Muscle layer of colon (tissue), 2 donors: ENCODE results near the gene PHEX.

Experiments
- H3K27ac ChIP-seq: one replicate; pipeline ENCODE4 v1.7.0; 2013; ENCODE audit warnings: low read depth, mild to moderate bottlenecking, low read length, moderate library complexity
- H3K27me3 ChIP-seq, 2 donors: one replicate each; pipeline ENCODE4 v1.7.0; 2013; ENCODE audit warnings: low read length in 2 of 2, mild to moderate bottlenecking in 2 of 2; ENCODE audit not compliant: insufficient read depth in 2 of 2, control insufficient read depth in 1 of 2
- H3K36me3 ChIP-seq: one replicate; pipeline ENCODE4 v1.7.0; 2013; ENCODE audit warnings: mild to moderate bottlenecking, low read length; ENCODE audit not compliant: insufficient read depth
- H3K4me1 ChIP-seq: one replicate; pipeline ENCODE4 v1.7.0; 2013; ENCODE audit warnings: mild to moderate bottlenecking, low read length; ENCODE audit not compliant: insufficient read depth
- H3K4me3 ChIP-seq, 2 donors: one replicate each; pipeline ENCODE4 v1.7.0; 2013; ENCODE audit warnings: low read length in 2 of 2, low read depth in 1 of 2, mild to moderate bottlenecking in 1 of 2, moderate library complexity in 1 of 2
- H3K9ac ChIP-seq: one replicate; pipeline ENCODE4 v1.7.0; 2013; ENCODE audit warnings: low read length
- H3K9me3 ChIP-seq: one replicate; pipeline ENCODE4 v1.7.0; 2013; ENCODE audit warnings: mild to moderate bottlenecking, low read length
- donor health status: abdominal sarcoma.
- donor health status: Adenocarcinoma of cecum.

The PHEX gene

DNA sequence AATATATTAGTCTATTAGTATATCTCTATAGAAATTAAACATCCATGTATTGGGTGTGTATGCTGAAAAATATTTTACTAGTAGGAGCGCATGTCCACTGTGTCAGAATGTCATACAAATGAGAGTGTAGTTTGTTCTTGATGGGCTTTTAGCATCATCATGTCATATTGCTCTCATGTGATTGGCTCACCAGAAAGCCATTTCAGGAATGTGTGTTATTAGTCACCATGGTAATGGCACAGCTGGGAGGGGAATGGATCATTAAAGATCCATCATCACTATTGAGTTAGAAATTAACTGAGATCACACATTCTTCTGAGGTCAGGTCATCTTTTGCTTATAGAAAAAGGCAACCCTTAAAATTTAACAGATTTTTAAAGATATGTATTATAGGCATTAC, 77.3 kb downstream of the PHEX start:
- H3K9ac ChIP-seq, result no peak overlapping the region
- H3K4me1 ChIP-seq, result no peaks in the 10 kb centered on the region

DNA sequence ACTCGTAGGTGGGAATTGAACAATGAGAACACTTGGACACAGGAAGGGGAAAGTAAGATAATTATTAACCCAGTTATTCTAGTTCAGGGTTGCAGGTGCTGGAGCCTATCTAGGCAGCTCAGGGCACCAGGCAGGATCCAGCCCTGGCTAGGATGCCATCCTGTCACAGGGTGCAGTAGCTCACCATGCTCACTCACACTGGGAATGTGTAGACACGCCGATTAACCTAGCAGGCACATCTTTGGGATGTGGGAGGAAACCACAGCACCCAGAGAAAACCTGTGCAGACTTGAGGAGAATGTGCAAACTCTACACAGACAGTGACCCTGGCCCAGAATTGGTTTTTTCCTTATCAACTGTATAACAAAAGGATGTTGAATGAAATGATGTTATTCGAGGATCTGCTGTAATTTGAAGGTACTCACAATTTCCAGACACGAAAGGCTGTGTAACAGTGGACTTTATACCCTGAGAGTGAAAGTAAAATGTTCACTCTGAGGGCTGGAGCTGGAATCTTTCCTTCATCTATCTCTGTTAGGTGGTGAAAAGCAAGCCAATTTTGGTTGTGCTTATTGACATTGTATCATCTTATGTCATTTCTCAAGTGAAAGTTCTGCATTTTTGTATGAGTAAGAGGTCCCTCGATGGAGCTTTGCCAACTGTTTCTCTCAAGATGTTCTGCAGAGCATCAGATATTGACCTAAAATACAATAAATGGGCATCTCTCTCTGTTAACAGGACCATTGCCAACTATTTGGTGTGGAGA, 78.8 kb downstream of the PHEX start:
- Histone ChIP-seq H3K9ac (no peak overlapping the region), H3K9me3 (no peaks in the 10 kb centered on the region), H3K4me1 (no peaks in the 10 kb centered on the region), H3K27ac (no peak overlapping the region), H3K4me3 (no peak overlapping the region), H3K27me3 (no peaks in the 10 kb centered on the region), H3K36me3 (no peaks in the 10 kb centered on the region)

More for the DNA sequence above, 77.3 kb downstream of the PHEX start:
- H3K36me3 ChIP-seq, result no peaks in the 10 kb centered on the region
- no peak overlapping the region for H3K27ac ChIP-seq
- H3K27me3 ChIP-seq, result no peaks in the 10 kb centered on the region
- H3K4me3 ChIP-seq, result no peak overlapping the region
- H3K9me3 ChIP-seq, result no peaks in the 10 kb centered on the region

DNA sequence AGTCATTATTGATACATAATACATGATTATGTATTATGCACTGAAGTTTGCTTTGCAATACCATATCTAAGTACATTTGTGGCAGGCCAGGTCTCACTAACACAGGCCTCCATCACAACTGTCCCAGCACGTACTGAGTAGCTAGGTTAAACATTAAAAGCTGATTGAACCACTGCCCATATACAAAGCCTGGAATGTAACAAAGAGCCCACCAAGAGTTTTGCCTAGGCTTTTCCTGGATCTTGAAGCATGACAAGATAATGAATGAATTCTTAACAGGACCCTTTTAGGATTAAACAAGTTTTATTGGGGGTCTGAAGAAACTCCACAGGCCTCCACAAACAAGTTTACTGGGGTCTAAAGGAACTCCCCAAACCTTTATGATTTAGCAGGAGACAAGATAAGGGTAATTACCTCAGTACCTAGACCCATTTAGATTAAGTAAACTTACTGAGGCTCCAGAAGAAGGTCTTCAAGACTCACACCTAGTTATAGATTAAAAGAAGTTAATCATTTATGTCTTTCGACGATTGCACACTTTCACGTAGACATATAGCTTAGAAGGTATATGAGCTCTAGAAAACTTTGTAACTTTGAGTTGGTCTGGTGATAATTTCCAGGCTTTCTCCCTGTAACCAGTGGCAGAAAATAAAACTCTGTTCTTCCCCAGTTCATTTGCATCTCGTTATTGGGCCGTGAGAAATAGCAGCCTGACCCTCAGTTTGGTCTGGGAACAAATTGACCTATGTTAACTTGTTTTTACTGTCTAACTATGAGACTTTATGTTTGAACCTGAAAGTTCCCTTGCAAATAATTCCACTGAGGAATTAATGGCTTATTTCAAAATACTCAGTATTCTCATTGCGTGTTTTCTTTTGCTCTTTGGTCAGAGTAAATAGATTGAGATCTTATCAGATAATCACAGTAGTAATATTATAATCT, 84.8 kb downstream of the PHEX start:
- Histone ChIP-seq H3K27me3 (no peaks in the 10 kb centered on the region), H3K9ac (no peak overlapping the region), H3K9me3 (no peaks in the 10 kb centered on the region), H3K4me3 (no peak overlapping the region), H3K27ac (no peak overlapping the region), H3K4me1 (no peaks in the 10 kb centered on the region), H3K36me3 (no peaks in the 10 kb centered on the region)

DNA sequence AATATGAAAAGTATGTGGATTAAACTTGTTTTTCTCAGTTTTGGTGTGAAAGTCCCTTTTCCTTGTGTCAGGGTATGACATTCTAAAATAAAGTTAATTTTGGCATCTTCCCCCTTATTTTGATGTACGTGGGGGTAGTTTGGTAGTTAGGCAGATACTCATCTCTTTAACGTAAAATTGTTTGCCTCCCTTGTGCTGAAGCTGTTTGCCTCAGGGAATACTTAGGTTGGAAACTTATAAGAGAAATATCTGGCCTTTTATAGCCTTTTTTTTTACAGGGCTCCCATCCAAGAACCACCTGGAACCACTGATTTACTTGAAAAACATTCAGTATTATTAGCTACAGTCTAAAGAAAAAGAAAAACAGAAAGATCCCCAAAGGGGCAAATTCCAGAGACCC, 85.5 kb downstream of the PHEX start:
- no peak overlapping the region for H3K27ac ChIP-seq
- no peak overlapping the region for H3K9ac ChIP-seq
- no peaks in the 10 kb centered on the region for H3K27me3 ChIP-seq
- no peaks in the 10 kb centered on the region for H3K9me3 ChIP-seq
- H3K4me3 ChIP-seq, result no peak overlapping the region
- no peaks in the 10 kb centered on the region for H3K36me3 ChIP-seq
- H3K4me1 ChIP-seq, result no peaks in the 10 kb centered on the region

DNA sequence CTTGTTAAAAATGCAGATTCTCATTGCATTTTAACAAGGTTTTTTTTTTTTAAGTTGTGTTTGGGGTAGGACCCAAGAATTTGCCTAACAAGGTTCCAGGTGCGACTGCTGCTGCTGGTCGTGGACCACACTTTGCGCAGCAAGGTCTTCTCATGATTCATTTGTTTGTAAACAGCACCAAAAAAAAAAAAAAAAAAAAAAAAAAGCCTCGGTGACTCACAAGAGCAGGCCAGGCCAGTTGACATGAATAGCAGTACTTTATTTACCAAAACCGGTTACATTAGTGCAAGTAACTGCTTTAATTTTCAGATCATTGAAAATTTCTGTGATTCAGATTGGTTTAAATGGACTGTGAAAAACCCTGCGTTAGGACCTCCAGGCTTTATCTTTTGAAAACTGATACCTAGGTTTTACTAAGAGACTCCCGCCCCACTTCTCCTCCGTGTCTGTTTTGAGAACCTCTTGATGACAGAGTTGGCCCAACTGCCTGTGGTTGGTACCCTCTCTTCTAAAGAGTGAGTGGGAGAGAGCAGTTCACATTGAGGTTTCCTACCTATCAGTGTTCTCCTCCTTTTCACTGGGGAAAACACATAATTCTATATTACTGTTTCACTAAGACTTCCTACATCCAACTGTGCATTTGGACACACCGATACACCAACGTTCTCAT, 86.2 kb downstream of the PHEX start:
- H3K27ac ChIP-seq, result no peak overlapping the region
- H3K36me3 ChIP-seq, result no peaks in the 10 kb centered on the region
- no peaks in the 10 kb centered on the region for H3K4me1 ChIP-seq
- H3K9me3 ChIP-seq, result no peaks in the 10 kb centered on the region
- H3K27me3 ChIP-seq, result no peaks in the 10 kb centered on the region
- H3K9ac ChIP-seq, result no peak overlapping the region
- H3K4me3 ChIP-seq, result no peak overlapping the region

DNA sequence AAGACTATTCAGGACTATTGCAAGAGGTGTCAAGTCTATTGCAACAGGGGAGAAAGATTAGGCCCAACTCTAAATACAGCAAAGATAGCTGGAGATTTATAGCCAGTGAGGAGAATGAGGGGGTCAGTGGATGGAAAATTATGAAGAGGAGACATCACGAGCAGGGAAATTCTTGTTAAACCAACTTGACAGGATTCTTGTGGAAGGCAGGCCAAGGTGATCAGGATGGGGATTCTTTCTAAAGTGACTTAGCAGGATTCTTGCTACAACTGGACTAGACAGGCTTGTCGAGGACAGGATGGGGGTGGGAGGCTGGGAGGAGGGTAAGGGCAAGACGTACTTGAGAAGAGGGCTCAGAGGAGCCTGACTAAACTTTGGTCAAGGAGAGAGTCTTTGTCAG, 89.0 kb downstream of the PHEX start:
- Histone ChIP-seq H3K4me3 (no peak overlapping the region), H3K27me3 (no peaks in the 10 kb centered on the region), H3K4me1 (no peaks in the 10 kb centered on the region), H3K9ac (no peak overlapping the region), H3K36me3 (no peaks in the 10 kb centered on the region), H3K9me3 (no peaks in the 10 kb centered on the region), H3K27ac (no peak overlapping the region)

DNA sequence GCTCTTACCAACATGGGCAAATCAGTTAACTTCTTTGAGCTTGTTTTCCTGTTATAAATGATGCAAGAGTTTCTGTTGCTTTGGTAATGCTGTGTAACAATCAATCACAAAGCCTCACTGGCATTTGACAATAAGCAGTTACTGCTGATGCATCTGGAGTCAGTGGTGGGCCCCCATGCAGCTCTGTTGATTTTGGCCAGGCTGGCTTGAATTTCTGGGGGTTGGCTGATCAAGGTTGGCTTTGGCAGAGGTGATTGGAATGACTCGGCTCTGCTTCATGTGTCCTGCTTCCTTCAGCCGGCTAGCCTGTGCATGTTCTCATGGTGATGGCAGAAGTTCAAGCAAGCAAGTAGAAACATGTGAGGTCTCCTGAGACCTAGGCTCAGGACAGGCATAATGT, 90.4 kb downstream of the PHEX start:
- H3K4me1 ChIP-seq, result no peaks in the 10 kb centered on the region
- H3K27me3 ChIP-seq, result no peaks in the 10 kb centered on the region
- H3K9me3 ChIP-seq, result no peaks in the 10 kb centered on the region
- H3K4me3 ChIP-seq, result no peak overlapping the region
- no peaks in the 10 kb centered on the region for H3K36me3 ChIP-seq
- no peak overlapping the region for H3K27ac ChIP-seq
- H3K9ac ChIP-seq, result no peak overlapping the region

DNA sequence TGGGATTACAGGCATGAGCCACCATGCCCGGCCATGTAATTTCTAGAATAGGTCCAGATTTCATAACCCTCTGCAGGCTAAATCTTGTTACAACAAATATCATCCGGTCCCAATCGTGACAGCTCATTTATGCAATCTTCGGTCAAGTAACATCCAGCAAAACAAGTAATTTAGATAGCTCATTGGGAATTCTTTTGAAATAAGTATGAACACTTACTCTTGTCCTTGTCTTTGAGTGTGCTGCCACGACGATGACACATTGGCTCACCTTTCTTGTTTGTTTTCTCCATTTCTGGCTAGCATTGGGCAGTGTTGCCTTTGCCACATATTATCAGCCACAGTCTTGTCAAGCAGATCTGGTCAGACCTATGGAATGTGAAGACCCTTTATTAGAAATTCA, 92.0 kb downstream of the PHEX start:
- Histone ChIP-seq H3K27ac (no peak overlapping the region), H3K36me3 (no peaks in the 10 kb centered on the region), H3K4me3 (no peak overlapping the region), H3K4me1 (no peaks in the 10 kb centered on the region), H3K9ac (no peak overlapping the region), H3K9me3 (no peaks in the 10 kb centered on the region), H3K27me3 (no peaks in the 10 kb centered on the region)

DNA sequence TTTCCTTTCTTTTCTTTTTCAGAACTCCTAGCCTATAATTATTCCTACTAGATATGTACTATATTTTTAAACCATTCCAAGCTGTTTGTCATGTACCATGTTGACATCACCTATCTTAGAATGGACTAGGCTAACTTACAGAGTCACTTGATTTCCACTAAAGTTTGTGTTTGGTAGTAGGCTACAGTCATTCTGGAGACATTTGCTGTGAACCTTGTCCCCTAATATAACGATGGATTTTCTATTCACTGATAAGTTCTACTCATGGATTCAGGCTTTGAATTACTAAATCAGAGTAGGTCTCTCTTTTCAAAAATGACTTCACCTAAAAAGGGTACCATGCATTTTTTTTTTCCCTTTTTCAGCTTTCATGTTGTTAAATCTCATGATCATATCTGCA, 93.4 kb downstream of the PHEX start:
- Histone ChIP-seq H3K4me3 (no peak overlapping the region), H3K27me3 (no peaks in the 10 kb centered on the region), H3K9ac (no peak overlapping the region), H3K36me3 (no peaks in the 10 kb centered on the region), H3K9me3 (no peaks in the 10 kb centered on the region), H3K4me1 (no peaks in the 10 kb centered on the region), H3K27ac (no peak overlapping the region)

DNA sequence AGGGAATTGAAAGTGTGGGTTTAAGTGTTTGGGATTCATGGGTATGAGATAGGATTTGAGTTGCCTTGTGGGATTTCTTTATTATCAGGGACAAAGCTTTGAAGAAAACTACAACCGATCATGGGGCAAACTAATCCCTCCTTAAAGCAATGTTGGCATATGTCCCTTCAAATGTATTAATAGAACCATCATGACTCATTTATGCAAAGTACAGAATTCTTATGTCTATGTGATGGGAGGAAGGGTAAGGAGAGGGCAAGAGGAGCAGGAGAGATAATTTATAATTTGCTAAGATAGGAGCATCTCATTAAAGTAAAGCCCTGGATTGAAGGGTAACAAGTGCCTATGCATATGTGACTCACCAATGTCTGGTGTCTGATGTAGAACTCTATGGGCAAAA, 94.2 kb downstream of the PHEX start:
- Histone ChIP-seq H3K9me3 (no peaks in the 10 kb centered on the region), H3K4me1 (no peaks in the 10 kb centered on the region), H3K27me3 (no peaks in the 10 kb centered on the region), H3K27ac (no peak overlapping the region), H3K4me3 (no peak overlapping the region), H3K9ac (no peak overlapping the region), H3K36me3 (no peaks in the 10 kb centered on the region)

DNA sequence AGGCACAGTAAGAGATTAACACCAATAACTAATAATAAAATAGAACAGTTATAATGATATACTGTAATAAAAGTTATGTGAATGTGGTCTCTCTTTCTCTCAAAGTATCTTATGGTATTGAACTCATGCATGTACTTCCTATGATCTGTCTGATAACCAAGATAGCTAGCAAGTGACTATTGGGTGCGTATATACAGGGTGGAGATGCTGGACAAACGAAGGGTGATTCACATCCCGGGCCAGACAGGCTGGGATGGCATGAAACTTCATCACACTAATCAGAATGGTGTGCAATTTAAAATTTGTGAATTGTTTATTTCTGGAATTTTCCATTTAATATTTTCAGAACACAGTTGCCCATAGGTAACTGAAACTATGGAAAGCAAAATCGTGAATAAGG, 96.8 kb downstream of the PHEX start:
- Histone ChIP-seq H3K36me3 (no peaks in the 10 kb centered on the region), H3K27ac (no peak overlapping the region), H3K9ac (no peak overlapping the region), H3K9me3 (no peaks in the 10 kb centered on the region), H3K4me1 (no peaks in the 10 kb centered on the region), H3K27me3 (peaks cover 0 to 3% of the 10 kb centered on the region in 2 donors), H3K4me3 (no peak overlapping the region)
